Omental fat pad (tissue), 4 donors: ENCODE data around the gene ITPR2. TPM values are rescaled to one million over a fixed set of nuclear protein-coding genes. Genes with fewer than 3 reads are reported as not detected.

Experiments used
- ATAC-seq: fragments of 150-250 bp; one replicate; pipeline ENCODE4 v1.9.1; 2016; ENCODE audit warnings: mild to moderate bottlenecking, moderate library complexity; ENCODE audit not compliant: low FRiP score
- DNase-seq: peaks from one replicate; pipeline ENCODE4 v3.0.0-alpha.2; 2019; ENCODE audit warnings: low spot score
- total RNA-seq, 4 donors: library from RNA; depleted of rRNA; stranded (reverse); fragments of >200 nt; gene quantifications; one replicate each; pipeline ENCODE4 v1.1.0, GENCODE V29; 2016
- TF ChIP-seq, protein P1 (sequence below), 3 donors: fragments of 450-650 bp; IDR thresholded peaks; one replicate each; pipeline ENCODE4 v1.5.1; 2016 to 2017; ENCODE audit warnings: antibody characterized with exemption in 3 of 3, mild to moderate bottlenecking in 3 of 3, moderate library complexity in 2 of 3

ITPR2 gene
- total RNA-seq, 4 donors from 2014 or later, result 39.0 to 62.9 (median 47.4) TPM

DNA sequence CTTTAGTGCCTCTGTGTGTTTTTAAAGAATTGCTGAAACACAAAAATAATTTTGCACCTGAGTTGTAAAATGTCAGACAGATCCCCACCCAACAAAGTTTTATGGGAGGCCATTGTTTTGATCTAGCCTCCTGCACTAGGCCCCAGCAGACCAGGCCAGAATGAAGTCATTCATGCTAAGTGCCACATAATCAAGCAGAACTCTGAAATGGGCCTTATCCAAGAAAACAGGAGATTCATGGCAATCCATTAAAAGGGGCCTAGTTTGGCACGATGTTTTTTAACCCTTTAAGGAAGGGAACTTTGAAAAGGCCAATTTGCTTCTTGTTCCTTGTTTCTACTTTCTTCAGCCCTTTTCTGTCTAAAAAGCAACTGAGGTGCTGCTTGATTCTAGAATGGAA is 260.9 kb downstream of the ITPR2 start:
- TF ChIP-seq, protein P1, sequence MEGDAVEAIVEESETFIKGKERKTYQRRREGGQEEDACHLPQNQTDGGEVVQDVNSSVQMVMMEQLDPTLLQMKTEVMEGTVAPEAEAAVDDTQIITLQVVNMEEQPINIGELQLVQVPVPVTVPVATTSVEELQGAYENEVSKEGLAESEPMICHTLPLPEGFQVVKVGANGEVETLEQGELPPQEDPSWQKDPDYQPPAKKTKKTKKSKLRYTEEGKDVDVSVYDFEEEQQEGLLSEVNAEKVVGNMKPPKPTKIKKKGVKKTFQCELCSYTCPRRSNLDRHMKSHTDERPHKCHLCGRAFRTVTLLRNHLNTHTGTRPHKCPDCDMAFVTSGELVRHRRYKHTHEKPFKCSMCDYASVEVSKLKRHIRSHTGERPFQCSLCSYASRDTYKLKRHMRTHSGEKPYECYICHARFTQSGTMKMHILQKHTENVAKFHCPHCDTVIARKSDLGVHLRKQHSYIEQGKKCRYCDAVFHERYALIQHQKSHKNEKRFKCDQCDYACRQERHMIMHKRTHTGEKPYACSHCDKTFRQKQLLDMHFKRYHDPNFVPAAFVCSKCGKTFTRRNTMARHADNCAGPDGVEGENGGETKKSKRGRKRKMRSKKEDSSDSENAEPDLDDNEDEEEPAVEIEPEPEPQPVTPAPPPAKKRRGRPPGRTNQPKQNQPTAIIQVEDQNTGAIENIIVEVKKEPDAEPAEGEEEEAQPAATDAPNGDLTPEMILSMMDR (IDR thresholded peaks at IDR 0.05), result no peak
- no peak for DNase-seq
- no peak for ATAC-seq

DNA sequence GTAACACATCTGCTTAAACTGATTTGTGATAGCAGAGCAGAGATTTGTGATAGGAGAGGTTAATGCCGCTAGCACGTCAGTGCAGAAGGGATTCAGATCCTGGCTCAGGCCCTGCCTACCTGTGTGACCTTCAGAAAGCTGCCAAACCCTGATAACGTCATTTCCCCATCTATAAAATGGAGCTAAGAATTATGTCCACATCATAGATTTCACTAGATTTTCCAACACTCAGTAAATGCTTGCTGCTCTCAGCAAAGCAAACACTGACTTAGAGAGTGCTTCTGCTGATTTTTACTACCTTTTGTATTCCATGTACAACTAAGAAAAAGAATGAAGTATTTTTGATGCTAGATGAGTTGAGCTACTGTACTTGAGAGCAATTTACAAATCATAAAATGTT is 261.4 kb downstream of the ITPR2 start:
- ATAC-seq, result no peak
- no peak for DNase-seq
- TF ChIP-seq, protein P1 (IDR thresholded peaks at IDR 0.05), result no peak

DNA sequence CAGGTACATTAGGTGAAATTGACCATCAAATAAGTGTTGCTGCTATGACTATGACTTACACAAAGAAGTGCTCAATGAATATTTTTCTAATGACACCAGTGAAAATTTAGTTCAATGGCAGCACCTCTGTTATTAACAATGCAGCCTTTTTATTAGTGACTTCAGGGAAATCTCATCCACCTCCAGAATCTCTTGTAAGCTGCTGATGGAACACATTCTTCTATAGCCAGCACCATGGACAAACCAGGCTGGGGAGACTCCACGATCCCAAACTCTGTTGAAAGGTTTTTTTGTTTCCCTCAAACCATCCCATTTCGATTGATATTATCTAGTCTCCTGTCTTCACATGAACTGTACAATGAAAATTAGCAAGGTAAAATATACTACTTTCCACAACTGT is 265.9 kb downstream of the ITPR2 start:
- ATAC-seq, result no peak
- no peak for DNase-seq
- TF ChIP-seq, protein P1 (IDR thresholded peaks at IDR 0.05), result no peak

DNA sequence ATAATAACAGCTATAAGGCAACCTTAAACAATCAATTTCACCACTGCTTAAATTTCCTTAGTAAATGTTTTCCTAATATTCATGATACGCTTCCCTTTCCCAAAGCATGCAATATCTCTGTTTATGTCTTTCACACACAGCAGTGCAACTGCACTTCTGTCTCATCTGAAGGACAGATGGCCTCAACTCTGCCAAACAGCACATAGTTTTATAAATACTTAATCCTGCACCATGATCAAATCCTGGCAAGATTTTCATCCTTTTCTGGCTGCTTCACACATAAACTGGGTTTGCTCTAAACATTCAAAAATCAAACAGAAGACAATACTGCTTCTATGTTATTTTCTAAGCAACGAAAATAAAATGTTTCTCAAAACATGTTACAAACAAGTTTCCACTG is 266.3 kb downstream of the ITPR2 start:
- DNase-seq (no peak), ATAC-seq (no peak)
- TF ChIP-seq, protein P1 (IDR thresholded peaks at IDR 0.05), result no peak

DNA sequence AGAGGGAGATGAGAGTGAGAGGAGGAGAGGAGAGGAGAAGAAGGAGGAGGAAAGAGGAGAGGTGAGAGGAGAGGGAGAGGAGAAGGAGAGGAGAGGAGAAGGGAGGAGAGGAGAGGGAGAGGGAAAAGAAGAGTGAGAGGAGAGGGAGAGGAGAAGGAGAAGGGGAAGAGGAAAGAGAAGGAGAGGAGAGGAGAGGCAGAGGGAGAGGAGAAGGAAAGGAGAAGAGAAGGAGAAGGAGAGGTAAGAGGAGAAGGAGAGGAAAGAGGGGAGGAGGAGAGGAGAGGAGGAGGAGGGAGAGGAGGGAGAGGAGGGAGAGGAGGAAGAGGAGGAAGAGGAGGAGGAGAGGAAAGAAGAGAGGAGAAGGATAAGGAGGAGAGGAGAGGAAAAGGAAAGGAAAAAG is 266.8 kb downstream of the ITPR2 start:
- no peak for DNase-seq
- TF ChIP-seq, protein P1 (IDR thresholded peaks at IDR 0.05), result no peak
- ATAC-seq, result no peak

DNA sequence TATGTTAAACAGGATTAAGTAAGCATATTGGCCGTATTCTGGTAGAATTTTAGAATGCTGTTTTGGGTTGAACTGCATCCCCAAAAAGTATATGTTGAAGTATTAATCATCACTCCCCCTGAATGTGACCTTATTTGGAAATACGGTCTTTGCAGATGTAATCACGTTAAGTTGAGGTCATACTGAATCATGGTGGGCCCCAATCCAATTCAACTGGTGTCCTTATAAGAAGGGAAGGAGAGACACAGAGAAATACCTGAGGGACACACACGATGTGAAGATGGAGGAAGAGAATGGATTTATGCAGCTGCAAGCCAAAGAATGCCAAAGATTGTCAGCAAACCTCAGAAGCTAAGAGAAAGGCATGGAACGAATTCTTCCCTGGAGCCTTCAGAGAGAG is 268.6 kb downstream of the ITPR2 start:
- no peak for ATAC-seq
- TF ChIP-seq, protein P1 (IDR thresholded peaks at IDR 0.05), result no peak
- no peak for DNase-seq

DNA sequence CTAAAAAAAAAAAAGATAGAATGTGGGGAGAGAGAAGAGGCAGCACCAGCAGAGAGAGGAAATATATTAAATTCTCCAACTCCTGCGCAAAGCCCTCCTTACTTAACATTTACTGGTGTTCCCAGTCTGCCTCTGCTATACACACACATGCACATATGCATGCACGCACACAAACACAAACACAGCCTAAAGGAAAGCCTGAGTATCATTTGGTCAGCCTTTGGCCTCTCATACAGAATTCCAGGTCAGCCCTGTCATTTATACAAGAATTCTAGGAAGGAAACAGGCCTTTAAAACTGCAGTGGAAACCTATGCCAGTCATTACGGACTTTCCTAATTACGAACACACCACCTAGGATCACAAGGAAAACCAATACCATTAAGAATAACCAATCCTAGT is 269.4 kb downstream of the ITPR2 start:
- TF ChIP-seq, protein P1 (IDR thresholded peaks at IDR 0.05), result no peak
- ATAC-seq (no peak), DNase-seq (no peak)
